GM18951 (cell line): ENCODE results near the gene CLEC4G.

Experiments used
- POLR2A ChIP-seq: IDR thresholded peaks from 4 replicates; pipeline ENCODE4 v1.6.1; 2011; ENCODE audit warnings: mild to moderate bottlenecking; ENCODE audit not compliant: insufficient read length, insufficient read depth; ENCODE audit errors: extremely low read depth
- in situ Hi-C: fragments of 300-500 bp; cut with MboI; formaldehyde crosslinking; loops from one replicate; pipeline ENCODE4 v1.12.0; 2022; ENCODE audit warnings: low sequenced_read_pairs, mixed read lengths, inconsistent platforms; ENCODE audit not compliant: unreplicated experiment

Gene CLEC4G

DNA sequence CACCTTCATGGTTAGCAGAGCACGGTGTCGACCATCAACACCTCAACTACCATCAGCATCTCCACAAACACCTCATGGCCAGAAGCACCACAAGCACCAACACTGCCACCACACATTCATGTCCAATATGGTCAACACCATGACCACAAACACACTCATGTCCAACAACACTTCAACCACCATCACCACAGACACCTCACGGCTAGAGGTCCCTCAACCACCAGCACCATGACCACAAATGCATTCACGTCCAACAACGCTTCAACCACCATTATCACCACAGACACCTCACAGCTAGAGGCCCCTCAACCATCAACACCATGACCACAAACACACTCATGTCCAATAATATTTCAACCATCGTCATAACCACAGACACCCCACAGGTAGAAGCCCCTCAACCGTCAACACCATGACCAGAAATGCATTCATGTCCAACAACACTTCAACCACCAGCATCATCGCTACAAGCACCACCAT is 41.1 kb downstream of the CLEC4G start:
- in situ Hi-C loops: no loop called here

DNA sequence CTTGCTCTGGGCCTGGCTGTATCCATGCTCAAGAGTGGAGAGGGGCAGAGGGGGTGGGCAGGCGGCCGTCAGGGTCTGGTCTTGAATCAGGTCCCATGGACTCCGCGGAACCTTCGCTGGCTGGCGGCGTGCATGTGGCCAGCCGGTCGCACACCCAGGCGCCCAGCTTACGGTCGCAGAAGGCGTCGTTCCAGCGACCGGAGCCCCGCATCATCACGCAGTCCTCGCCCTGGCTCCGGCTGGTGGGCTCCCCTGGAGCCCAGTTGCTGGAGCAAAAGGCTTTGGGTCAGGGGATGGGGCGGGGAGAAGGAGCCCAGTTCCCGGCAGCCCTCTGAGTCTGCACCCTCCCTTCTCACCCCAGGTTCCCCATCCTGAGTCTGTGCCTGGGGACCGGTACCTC is 42.7 kb downstream of the CLEC4G start:
- no peak for TF ChIP-seq POLR2A
- in situ Hi-C loops: loop anchor here (10.0 kb wide), 1 partner anchor 106 kb away; no protein-coding TSS in a partner anchor

More for the DNA sequence above, 41.1 kb downstream of the CLEC4G start:
- no peak for TF ChIP-seq POLR2A

DNA sequence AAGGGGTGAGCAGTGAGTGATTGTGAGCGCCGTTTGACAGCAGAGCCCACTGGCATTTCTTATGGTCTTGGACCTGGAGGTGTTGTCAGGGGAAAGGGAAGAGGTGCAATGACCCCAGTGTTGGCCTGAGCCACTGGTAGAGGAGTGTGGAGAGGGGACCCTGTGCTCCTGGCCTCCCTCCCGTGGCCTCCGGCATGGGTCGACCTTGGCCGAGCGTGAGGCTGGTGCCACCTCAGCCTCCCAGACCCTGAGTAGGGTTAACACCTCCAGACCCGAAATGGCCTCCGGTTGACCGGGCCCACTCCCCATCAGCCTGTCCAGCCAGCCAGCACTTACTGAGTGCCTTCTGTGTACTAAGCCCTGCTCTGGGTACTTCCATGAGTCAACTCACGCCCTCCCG is 44.7 kb downstream of the CLEC4G start:
- in situ Hi-C loops: loop anchor here (10.0 kb wide), 1 partner anchor 108 kb away; no protein-coding TSS in a partner anchor
- no peak for TF ChIP-seq POLR2A

DNA sequence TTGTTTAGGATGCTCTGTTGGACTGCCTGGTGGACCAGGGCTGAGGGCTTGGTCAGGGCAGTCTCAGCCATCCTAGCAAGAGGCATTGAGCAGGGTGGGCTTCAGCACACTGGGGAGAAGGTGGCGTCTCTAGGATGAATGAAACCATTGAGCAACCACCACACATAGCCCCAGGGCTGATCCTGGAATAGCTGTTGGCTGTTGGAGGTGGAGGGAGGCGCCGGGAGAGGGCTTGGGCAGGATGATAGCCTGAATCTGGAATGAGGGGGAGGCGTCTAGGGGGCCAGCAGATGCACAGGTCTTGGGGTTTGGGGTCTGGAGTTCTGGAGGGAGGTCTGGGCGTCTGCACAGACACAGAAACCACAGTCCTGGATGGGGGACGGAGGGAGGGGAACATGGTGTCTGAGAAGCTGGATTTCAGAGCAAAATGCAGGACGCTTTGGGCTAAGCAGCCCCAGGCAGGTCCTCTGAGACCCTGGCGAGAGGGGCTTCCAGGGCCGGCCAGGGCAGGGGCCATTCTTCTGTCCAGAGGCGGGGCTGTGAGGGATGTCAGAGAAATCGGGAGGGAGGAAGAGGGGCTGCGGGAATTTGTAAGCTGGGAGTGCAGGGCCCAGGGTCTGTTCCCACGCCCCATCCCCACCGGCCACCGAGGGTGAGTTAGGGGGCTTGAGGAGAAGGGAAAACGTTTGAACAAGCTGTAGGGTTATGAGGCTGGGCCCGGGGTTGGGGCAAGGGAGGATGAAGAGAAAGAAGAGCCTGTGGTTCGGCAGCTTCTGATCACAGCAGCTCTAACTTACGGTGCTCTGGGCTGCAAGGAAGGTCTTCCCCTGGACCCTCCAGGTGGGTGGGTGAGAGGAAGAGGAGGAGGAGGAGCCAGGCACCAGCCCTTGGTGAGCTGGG is 46.1 kb downstream of the CLEC4G start:
- in situ Hi-C loops: loop anchor here (10.0 kb wide), 1 partner anchor 109 kb away; no protein-coding TSS in a partner anchor
- peak; percentile 26 for TF ChIP-seq POLR2A

DNA sequence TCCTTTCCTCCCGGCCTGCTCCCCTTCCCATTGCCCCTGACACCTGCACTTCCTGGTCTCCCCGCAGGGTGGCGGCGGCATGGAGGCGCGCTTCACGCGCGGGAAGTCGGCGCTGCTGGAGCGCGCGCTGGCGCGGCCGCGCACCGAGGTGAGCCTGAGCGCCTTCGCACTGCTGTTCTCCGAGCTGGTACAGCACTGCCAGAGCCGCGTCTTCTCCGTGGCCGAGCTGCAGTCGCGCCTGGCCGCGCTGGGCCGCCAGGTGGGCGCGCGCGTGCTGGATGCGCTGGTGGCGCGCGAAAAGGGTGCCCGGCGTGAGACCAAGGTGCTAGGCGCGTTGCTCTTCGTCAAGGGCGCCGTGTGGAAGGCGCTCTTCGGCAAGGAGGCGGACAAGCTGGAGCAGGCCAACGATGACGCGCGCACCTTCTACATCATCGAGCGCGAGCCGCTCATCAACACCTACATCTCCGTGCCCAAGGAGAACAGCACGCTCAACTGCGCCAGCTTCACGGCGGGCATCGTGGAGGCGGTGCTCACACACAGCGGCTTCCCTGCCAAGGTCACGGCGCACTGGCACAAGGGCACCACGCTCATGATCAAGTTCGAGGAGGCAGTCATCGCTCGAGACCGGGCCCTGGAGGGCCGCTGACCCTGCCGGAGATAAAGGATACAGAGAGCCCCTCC is 49.6 kb downstream of the CLEC4G start:
- TF ChIP-seq POLR2A: no peak
- in situ Hi-C loops: loop anchor here (10.0 kb wide), 1 partner anchor 112 kb away; no protein-coding TSS in a partner anchor

DNA sequence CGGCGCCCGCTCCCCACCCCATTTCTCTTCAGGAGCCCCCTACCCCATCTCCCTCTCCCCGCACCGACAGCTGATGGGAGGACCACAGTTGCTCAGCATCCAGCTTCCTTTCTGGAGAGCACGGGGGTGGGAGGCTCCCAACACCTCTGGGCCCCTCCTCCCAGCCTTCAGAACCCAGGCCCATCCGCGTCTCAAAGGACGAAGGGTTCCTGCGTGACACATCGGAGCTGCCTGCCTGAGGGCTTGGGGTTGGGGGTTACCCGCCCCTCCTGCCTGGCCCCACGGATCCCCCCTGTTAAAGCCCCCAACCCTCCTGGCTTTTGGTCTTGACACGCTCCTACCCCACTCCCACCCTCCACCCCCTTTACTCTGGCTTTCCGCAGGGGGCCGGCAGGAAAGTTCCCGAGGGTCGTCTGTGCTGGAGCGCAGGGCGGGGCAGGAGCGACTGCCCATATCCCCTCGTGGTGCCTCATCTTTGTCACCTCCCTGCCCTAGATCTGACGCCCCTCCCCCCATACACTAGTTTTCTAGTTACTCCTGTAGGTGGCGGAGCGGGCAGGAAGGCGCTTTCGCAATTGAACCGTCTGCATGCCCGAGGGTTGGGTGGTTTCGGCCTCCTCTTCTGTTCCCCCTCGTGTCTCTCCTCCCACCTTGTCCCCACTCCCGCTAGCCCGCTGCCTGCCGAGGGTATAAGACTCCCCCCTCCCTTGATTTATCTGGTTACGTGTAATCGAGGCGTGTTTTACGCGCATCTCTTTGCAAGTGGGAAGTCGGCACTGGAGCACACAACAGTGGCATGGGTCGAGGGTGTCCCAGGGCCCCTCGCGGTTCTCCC is 50.4 kb downstream of the CLEC4G start:
- in situ Hi-C loops: loop anchor here (10.0 kb wide), 1 partner anchor 113 kb away; no protein-coding TSS in a partner anchor
- no peak for TF ChIP-seq POLR2A

DNA sequence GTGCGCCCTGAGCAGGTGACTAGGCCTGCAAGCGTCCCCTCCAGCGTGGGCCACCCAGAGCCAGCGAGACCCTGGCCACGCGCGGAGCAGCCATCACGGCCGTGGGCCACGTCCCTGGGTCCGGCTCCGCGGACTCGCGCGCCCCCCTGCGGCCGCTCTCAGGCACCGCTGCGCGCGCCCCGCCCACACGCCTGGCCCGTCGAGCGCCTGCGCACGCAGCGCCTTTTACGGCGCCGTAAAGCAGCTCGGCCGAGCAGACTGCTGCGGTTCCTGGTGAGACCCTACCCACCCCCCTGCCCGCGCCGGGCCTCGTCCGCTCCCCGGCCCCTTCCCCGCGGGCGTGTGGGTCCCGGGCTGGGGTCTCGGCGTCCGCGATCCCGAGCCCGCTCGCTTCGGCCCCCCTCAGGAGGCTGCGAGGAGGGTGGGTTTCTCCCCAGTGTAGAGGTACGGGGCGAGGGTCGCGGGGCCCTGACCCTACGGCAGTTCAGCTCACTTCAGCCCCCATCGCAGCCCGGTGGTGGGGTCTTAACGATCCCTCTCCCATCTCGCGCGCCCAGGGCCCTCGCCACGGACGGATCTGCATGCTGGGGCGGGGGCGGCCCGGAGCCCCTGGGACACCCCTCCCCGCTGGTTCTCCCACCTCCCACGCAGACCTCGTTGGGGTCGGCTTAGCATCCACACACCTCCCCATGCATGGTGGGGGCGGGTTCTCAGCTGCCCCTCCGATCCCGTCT is 51.1 kb downstream of the CLEC4G start, which contains the start of gene TRAPPC5:
TSS of gene TRAPPC5 (plus strand) at position 228 of the 734 bp plus-strand sequence. CDS start 1,421 bp downstream, outside the sequence.
- in situ Hi-C loops: loop anchor here (10.0 kb wide), 1 partner anchor 114 kb away; no protein-coding TSS in a partner anchor
- TF ChIP-seq POLR2A: peak; percentile 72

DNA sequence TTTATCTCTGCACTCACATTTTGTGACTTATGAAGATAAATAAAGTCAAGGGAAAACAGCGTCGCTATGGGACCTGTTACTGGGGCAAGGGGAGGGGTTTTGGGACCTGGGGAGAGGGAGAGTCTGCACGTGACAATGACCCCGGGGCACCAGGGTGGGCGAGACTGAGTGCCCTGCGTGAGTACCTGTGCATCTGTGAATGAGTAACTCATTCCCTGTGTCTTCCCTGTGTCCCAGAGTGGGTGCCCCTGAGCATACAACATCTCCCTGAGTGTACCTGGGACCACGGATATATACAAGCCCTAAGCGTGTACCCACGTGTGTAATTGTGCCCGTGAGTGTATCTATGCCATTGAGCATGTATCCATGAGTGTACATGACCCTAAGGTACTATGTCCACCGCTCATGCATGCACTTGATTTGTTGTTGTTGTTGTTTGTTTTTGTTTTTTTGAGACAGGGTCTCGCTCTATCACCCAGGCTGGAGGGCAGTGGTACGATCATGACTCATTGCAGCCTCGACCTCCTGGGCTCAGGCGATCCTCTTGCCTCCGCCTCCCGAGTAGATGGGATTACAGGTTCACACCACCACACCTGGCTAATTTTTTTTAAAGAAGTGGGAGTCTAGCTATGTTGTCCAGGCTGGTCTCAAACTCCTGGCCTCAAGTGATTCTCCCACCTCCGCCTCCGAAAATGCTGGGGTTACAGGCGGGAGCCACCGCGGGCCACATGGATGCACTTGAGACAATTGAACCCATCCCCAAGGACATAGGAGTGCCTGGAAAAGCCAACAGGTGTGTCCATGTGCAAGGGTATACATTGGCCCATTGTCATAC is 51.9 kb downstream of the CLEC4G start:
- in situ Hi-C loops: loop anchor here (10.0 kb wide), 1 partner anchor 115 kb away; no protein-coding TSS in a partner anchor

DNA sequence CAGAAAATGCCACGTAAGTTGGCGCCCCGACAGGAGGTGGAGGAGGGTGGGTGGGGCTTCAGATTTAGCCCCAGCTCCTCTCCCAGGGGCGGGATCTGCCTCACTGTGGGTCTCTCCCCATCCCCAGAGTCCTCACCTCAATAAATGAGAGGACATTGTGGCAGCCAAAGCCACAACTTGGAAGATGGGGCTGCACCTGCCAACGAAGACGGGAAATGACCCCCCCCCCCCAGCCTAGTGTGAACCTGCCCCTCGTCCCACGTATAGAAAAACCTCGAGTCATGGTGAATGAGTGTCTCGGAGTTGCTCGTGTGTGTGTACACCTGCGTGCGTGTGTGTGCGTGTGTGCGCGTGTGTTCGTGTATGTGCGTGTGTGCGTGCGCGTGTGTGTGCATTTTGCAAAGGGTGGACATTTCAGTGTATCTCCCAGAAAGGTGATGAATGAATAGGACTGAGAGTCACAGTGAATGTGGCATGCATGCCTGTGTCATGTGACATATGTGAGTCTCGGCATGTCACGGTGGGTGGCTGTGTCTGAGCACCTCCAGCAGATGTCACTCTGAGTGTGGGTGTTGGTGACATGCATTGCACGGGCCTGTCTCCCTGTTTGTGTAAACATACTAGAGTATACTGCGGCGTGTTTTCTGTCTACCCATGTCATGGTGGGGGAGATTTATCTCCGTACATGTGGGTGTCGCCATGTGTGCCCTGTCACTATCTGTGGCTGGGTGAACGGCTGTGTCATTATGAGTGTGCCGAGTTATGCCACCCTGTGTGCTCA is 52.7 kb downstream of the CLEC4G start:
- in situ Hi-C loops: no loop called here
- TF ChIP-seq POLR2A: no peak

More for the DNA sequence above, 51.9 kb downstream of the CLEC4G start:
- no peak for TF ChIP-seq POLR2A
